Liver (tissue), 3 donors: Measurements from ENCODE around the gene LHFPL3.
"Not testable (repeated sequence)": the region's sequence is repeated elsewhere in the genome, so short reads cannot be mapped to it uniquely, and the experiment has no call there.

ENCODE experiments used
- CTCF ChIP-seq: fragments of 150-350 bp; IDR thresholded peaks from 2 replicates; pipeline ENCODE4 v1.5.1; 2017; ENCODE audit warnings: improper control_type of control experiment, low read depth, low read length; ENCODE audit not compliant: missing input control
- RAD21 ChIP-seq, 2 donors: IDR thresholded peaks; 2 replicates each; pipeline ENCODE4 v1.6.1; 2016; ENCODE audit warnings: antibody characterized with exemption in 2 of 2, mild to moderate bottlenecking in 2 of 2
- SP1 ChIP-seq: IDR thresholded peaks from 2 replicates; pipeline ENCODE4 v1.6.1; 2018; ENCODE audit warnings: antibody characterized with exemption, mild to moderate bottlenecking
- donor health status: healthy.
- donor health status: healthy.

GRCh38 chr7:104281685-104282084, 46.7 kb upstream of the LHFPL3 start:
- TF ChIP-seq RAD21 (IDR thresholded peaks at IDR 0.05); CTCF; SP1: not testable (repeated sequence)
